NCI-H460 (cell line): ENCODE data around the gene TSPOAP1. TPM values are rescaled to one million over a fixed set of nuclear protein-coding genes. Genes with fewer than 3 reads are reported as not detected.

ENCODE experiments used
- DNase-seq: peaks from one replicate; pipeline ENCODE4 v3.0.0-alpha.2; 2016; ENCODE audit warnings: low read depth; ENCODE audit errors: extremely low read depth
- total RNA-seq: library from RNA; depleted of rRNA; stranded (reverse); fragments of >200 nt; shearing (Covaris generic); gene quantifications from 2 replicates; pipeline ENCODE4 v1.2.3, GENCODE V29; 2014

The TSPOAP1 gene
- total RNA-seq, 1 experiment from 2014 or later, result not detected

- DNase-seq, result no peak
Measured at GRCh38 chr17:58307468-58308172, 21.0 kb downstream of the TSPOAP1 start.

DNA sequence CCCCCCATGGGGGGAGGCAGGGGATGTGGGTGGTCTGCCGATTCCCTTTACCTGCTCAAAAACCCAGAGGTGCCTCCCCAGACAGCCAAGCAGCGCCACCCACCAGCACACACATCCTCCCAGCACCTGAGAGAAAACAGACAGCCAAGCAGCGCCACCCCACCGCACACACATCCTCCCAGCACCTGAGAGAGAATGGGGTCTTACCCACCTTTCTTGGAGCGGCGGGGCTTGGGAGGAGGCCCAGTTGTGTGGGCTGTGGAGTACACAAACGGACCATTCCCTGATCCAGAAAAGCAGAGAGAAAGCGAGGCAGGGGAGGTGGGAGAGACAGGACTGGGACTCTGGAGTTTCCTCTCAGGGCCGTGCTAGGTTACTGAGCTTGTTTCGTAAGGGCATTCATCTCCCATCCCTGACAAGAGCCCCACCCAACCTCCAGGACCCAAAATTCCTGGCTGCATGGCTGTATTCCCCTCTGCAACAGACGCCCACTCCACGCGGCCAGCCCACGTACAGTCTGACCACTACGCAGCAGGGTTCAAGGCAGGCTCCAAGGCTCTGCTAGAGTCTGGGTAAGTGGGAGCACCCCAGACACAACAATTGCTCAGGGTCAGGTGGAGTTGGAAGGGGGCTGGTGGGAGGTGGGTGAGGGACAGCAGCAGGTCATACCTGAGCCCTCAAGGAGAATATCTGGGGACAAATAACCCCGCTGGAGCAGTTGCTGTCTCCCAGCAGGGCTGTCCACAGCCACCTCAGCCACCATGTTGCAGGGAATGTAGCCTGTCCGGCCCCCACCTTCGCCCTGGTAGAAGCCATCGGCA is 22.3 kb downstream of the TSPOAP1 start:
- DNase-seq, result no peak

DNA sequence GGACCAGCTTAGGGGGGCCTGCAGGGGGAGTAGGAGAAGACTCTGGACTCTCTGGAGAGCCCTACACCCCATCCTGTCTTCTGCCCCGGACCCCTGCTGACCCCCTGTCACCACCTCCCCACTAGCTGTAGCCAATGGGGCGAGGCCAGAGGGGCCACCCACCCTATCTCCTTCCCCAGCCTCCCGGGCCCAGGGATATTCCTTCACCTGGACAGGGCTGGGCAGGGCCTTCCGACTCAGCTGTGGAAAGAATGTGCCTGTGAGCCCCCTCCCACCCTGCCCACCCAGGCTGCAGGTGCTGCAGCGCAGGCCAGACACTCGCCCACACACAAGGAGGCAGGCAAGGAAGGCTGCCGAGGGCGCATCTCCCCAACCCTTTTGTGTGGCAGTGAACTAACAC is 23.0 kb downstream of the TSPOAP1 start:
- no peak for DNase-seq

GRCh38 chr17:58304750-58305486 is 23.7 kb downstream of the TSPOAP1 start:
- DNase-seq, result no peak

GRCh38 chr17:58303971-58304749 is 24.4 kb downstream of the TSPOAP1 start:
- DNase-seq, result peak; percentile 27

- DNase-seq, result no peak
Measured at GRCh38 chr17:58302919-58303585, 25.5 kb downstream of the TSPOAP1 start.

- no peak for DNase-seq
Measured at GRCh38 chr17:58302171-58302918, 26.2 kb downstream of the TSPOAP1 start.

- no peak for DNase-seq
Measured at GRCh38 chr17:58301504-58302150, 27.0 kb downstream of the TSPOAP1 start.

GRCh38 chr17:58300336-58300735 is 28.3 kb downstream of the TSPOAP1 start:
- DNase-seq, result no peak

GRCh38 chr17:58294034-58294433 is 34.6 kb downstream of the TSPOAP1 start:
- DNase-seq, result no peak

GRCh38 chr17:58291246-58291645 is 37.3 kb downstream of the TSPOAP1 start:
- no peak for DNase-seq

DNA sequence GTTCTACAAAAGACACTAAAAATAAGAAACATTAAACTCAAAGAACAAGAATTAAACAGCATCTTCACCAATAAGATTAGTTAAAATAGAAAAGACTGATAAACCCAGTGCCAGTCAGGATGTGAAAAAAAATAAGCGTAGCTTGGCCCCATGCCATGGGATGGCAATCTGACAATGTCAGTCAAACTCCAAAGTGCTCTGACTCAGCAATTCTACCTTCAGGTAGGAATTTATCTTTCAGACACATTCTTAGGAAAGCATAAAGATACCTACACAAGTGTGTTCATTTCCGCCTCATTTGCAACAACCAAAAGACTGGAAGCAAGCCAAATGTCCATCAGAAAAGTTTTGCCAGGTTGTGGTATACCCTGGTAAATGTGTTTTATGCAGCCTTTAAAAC is 38.7 kb downstream of the TSPOAP1 start:
- peak; percentile 7 for DNase-seq

DNA sequence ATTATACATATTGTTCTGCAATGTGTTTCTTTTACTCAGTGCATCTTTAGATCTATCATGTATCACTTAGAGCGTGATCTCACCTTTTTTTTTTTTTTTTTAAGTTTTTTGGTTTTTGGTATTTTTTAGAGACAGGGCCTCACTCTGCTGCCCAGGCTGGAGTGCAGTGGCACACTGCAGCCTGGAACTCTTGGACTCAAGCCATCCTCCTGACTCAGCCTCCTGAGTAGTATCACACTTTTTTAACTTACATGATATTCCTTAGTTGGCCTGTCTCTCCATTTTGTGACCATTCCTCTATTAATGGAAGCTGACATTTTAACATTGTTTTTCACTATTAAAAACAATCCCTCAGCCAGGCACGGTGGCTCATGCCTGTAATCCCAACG is 43.2 kb downstream of the TSPOAP1 start:
- no peak for DNase-seq

DNA sequence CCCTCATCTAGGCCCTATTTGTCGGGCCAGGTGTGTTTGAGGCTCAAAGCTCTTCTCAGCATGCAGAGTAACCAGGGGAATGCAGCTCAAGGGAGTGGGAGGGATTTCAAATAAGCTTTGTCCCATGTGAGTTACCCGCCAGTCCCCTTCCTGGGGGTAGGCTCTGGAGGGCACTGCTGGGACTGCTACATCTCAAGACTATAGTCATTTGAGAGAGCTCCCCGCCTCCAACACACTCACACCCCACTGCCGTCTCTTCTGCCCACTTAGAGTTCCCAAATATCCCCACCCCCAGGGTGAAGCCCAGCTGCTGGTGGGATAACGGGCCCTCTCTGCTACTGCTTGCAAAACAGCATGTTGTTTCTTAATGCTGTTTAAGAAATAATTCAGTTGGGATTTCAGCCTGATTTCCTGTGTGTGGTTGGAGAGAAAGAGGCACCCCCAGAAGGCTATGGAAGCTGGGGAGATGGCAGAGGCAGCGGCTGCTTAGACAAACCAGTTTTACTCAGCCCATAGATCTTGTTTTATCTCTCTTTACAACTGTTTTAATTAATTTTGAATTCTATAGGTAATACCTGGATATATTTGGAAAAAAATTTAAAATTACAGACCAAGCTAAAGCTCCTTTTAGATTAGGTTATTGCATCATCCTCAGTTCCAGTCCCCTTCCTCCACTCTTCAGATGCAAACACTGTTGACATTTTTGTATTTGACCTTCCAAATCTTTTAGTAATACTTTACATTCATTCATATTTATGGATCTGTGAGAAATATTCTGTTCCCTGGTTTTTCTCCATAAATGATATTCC is 43.8 kb downstream of the TSPOAP1 start:
- DNase-seq, result no peak

DNA sequence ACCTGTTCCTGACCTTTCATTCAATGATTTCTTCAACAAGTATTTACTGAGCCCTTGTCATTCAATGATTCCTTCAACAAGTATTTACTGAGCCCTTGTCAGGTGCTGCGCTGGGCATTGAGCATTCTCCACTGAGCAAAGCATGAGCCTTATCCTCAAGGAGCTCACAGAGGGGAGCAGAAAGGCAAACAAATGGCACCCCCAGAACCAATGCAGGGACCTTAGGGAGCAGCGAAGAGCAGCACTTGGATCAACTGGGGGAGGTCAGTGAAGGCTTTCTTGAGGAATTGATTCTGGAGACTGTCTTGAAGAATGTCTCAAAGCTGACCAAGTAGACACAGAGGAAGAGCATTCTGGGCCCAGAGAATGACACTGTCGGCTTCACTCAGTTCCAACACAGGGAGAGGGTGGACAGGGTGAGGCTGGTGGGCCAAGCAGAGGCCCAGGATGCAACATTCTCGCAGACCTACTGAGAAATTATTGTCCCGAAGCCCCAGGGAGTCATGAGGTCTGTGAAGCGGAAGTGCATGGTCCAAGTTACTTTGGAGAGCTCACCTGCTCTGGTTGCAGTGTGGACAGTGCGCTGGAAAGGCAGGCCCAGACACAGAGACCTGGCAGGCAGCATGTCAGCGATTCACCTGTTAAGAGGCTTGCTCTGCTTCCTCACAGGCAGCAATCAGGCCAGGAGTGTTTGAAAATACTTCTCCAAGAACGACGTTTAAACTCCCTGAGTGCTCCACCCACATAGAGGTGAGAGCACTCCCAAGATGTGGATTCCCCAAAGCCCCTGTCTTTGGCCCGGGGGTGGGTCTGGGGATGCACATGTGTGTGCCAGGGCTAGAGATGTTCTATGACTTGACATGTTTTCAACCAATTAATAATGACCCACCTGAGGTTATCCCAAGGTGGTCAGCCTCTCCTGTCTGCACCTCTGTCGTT is 44.7 kb downstream of the TSPOAP1 start:
- DNase-seq, result no peak

DNA sequence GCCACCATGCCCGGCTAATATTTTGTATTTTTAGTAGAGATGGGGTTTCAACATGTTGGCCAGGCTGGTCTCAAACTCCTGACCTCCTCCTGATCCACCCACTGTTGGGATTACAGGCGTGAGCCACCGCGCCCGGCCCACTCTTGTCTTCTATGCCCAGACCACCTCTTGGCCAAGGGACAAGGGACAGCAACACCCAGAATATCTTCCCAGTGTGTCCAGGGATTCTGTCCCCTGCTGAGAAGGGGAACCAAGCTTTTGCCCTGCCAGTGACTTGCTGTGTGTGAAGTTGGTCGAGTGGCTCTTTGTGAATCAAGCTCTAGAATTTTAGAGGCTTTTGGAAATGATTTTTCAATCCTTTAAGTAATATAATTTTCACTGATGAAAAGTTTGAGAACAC is 46.2 kb downstream of the TSPOAP1 start:
- no peak for DNase-seq

DNA sequence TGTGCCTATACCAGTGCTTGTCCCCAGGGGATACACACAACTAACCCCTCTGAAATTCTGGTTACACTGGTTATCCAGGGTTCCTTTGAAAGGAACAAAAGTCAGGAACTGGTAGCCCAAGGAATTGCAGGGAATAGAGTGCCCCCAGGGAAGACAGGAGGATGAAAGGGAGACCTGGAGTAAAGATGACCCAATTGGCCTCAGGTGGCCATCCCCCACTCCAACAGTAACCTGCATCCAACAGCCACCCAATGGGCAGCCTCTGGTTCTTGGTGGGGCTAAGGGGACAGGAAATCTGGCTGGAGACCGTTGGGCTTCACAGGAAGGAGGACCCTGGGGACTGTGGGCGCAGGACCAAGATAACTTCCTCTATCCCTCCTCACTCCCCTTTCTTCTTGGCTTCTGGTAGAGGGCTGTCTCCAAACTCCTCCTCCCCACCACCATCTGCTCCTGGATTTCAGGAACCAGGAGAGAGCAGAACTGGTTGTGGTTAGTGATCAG is 47.0 kb downstream of the TSPOAP1 start:
- no peak for DNase-seq
